Panc1 (cell line): ENCODE data around the gene TTC5. TPM values are rescaled to one million over a fixed set of nuclear protein-coding genes. Genes with fewer than 3 reads are reported as not detected.
A peak's percentile ranks its signal among the peaks of the same experiment; 100 is the strongest.

Experiments
- ATAC-seq: fragments of 200-7000 bp; cut with Tn5 transposase; 2 replicates; pipeline ENCODE4 v1.9.1; 2020; ENCODE audit warnings: mild to moderate bottlenecking, moderate library complexity
- BruUV-seq: library from RNA; stranded (reverse); fragments of 400-500 nt; replicated peaks from 2 replicates; lab custom pipeline; 2021; lab: Mats Ljungman, UMichigan
- CTCF ChIA-PET: fragments of 300-600 bp; sonication (Branson Sonifier 250); formaldehyde crosslinking; loops from one replicate; lab custom pipeline; 2022; ENCODE audit warnings: antibody characterized with exemption; lab: Charles Lee
- POLR2A ChIA-PET: fragments of 300-600 bp; sonication (Branson Sonifier 250); formaldehyde crosslinking; loops from one replicate; lab custom pipeline; 2022; ENCODE audit warnings: antibody characterized with exemption; lab: Charles Lee
- DNase-seq: peaks from one replicate; pipeline ENCODE4 v3.0.0-alpha.2; 2010; ENCODE audit warnings: low read depth, low spot score
- H3K27ac ChIP-seq: 2 replicates; pipeline ENCODE4 v1.5.1; 2011; ENCODE audit warnings: mild to moderate bottlenecking, low read length, inconsistent platforms
- H3K27me3 ChIP-seq: fragments of 200-500 bp; sonication (Bioruptor generic); 2 replicates; pipeline ENCODE4 v1.6.0; 2014; ENCODE audit warnings: low read length, inconsistent platforms; ENCODE audit not compliant: control insufficient read depth, insufficient read depth
- H3K36me3 ChIP-seq: fragments of 200-500 bp; sonication (Bioruptor generic); 2 replicates; pipeline ENCODE4 v1.5.1; 2014; ENCODE audit warnings: inconsistent platforms, mild to moderate bottlenecking, low read length, moderate library complexity; ENCODE audit not compliant: control insufficient read depth, insufficient read depth
- H3K4me1 ChIP-seq: 2 replicates; pipeline ENCODE4 v1.5.1; 2011; ENCODE audit warnings: inconsistent platforms, mild to moderate bottlenecking, low read length, moderate library complexity; ENCODE audit not compliant: control insufficient read depth, insufficient read depth
- H3K4me3 ChIP-seq, 2 experiments: 2 replicates each; pipeline ENCODE4 v1.5.1; 2011 to 2012; ENCODE audit warnings: low read depth in 2 of 2, low read length in 2 of 2, mild to moderate bottlenecking in 2 of 2, inconsistent platforms in 1 of 2, moderate library complexity in 1 of 2
- H3K9me3 ChIP-seq: fragments of 200-500 bp; sonication (Bioruptor generic); 2 replicates; pipeline ENCODE4 v1.5.1; 2014; ENCODE audit warnings: low read depth, mild to moderate bottlenecking, inconsistent platforms, low read length, moderate library complexity; ENCODE audit not compliant: control insufficient read depth, insufficient read depth
- POLR2AphosphoS5 ChIP-seq: IDR thresholded peaks from 2 replicates; pipeline ENCODE4 v1.6.1; 2012; ENCODE audit warnings: mild to moderate bottlenecking, low read depth, low read length, moderate library complexity
- SIN3A ChIP-seq: IDR thresholded peaks from 2 replicates; pipeline ENCODE4 v1.6.1; 2012; ENCODE audit warnings: low read depth, mild to moderate bottlenecking, low read length, moderate library complexity, borderline replicate concordance; ENCODE audit not compliant: insufficient read depth
- TCF7L2 ChIP-seq: IDR thresholded peaks from 2 replicates; pipeline ENCODE4 v1.6.1; 2011; ENCODE audit warnings: mild to moderate bottlenecking, low read depth, low read length, inconsistent platforms
- in situ Hi-C: cut with HindIII; loops from 2 replicates; pipeline ENCODE4 v1.10.0; 2016; ENCODE audit warnings: low sequenced_read_pairs, low pct_unique_long_range_greater_than_20kb
- intact Hi-C: fragments of 100-400 bp; cut with micrococcal nuclease; formaldehyde crosslinking; loops from one replicate; pipeline ENCODE4 v1.10.0; 2022; ENCODE audit not compliant: unreplicated experiment
- total RNA-seq: library from RNA; stranded (reverse); gene quantifications from one replicate; pipeline ENCODE4 v1.2.1, GENCODE V29; 2021; ENCODE audit not compliant: unreplicated experiment
- TF ChIP-seq, protein P1 (sequence below), 2 experiments: IDR thresholded peaks; 2 replicates each; pipeline ENCODE4 v1.6.1; 2011 to 2012; ENCODE audit warnings: low read depth in 2 of 2, control low read depth in 1 of 2, low read length in 1 of 2, mild to moderate bottlenecking in 1 of 2, moderate library complexity in 1 of 2; ENCODE audit not compliant: insufficient read depth in 1 of 2
- TF ChIP-seq, protein P2 (sequence below): fragments of 450-650 bp; IDR thresholded peaks from 2 replicates; pipeline ENCODE4 v1.5.1; 2017; ENCODE audit warnings: mild to moderate bottlenecking

The TTC5 gene
- total RNA-seq, 1 experiment from 2014 or later: 10.0 TPM

DNA sequence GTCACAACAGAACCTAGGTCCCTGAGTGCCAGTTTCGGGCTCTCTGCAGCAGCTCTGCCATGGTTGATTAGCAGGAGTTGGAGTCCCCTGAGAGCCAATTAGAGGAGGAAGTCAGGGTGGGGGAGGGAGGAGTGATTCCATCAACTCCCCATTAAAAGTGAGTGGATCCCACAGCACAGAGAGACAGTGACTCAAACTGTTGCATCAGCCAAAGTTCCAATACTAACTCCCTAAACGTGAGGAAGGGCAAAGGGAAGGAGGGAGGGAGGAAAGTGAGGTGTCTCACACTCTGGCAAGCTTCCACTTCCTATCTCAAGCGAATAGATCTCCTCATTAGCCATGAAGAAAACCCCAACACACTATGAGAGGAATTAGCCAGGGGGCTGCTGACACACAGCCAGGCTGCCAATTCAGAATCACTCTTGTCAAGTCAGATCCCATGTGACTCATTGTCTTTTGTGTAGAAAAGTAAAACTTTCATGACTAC is 43.1 kb downstream of the TTC5 start:
- in situ Hi-C loops: no loop called here
- intact Hi-C loops: no loop called here
- H3K27me3 ChIP-seq: no peaks in the 10 kb centered on the region
- no peaks in the 10 kb centered on the region for H3K36me3 ChIP-seq
- no peaks in the 10 kb centered on the region for H3K9me3 ChIP-seq
- H3K4me1 ChIP-seq: no peaks in the 10 kb centered on the region
- CTCF ChIA-PET: no interaction called here
- ATAC-seq: no peak
- H3K4me3 ChIP-seq: no peak overlapping the region
- no TSS peak for BruUV-seq
- no peak for DNase-seq
- no peak overlapping the region for H3K27ac ChIP-seq
- TF ChIP-seq, protein P1, sequence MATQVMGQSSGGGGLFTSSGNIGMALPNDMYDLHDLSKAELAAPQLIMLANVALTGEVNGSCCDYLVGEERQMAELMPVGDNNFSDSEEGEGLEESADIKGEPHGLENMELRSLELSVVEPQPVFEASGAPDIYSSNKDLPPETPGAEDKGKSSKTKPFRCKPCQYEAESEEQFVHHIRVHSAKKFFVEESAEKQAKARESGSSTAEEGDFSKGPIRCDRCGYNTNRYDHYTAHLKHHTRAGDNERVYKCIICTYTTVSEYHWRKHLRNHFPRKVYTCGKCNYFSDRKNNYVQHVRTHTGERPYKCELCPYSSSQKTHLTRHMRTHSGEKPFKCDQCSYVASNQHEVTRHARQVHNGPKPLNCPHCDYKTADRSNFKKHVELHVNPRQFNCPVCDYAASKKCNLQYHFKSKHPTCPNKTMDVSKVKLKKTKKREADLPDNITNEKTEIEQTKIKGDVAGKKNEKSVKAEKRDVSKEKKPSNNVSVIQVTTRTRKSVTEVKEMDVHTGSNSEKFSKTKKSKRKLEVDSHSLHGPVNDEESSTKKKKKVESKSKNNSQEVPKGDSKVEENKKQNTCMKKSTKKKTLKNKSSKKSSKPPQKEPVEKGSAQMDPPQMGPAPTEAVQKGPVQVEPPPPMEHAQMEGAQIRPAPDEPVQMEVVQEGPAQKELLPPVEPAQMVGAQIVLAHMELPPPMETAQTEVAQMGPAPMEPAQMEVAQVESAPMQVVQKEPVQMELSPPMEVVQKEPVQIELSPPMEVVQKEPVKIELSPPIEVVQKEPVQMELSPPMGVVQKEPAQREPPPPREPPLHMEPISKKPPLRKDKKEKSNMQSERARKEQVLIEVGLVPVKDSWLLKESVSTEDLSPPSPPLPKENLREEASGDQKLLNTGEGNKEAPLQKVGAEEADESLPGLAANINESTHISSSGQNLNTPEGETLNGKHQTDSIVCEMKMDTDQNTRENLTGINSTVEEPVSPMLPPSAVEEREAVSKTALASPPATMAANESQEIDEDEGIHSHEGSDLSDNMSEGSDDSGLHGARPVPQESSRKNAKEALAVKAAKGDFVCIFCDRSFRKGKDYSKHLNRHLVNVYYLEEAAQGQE (IDR thresholded peaks at IDR 0.05; ENCODE audit: insufficient read depth in 1 of 2, low read depth in 2 of 2, low read length in 1 of 2): no peak
- TF ChIP-seq, protein P2, sequence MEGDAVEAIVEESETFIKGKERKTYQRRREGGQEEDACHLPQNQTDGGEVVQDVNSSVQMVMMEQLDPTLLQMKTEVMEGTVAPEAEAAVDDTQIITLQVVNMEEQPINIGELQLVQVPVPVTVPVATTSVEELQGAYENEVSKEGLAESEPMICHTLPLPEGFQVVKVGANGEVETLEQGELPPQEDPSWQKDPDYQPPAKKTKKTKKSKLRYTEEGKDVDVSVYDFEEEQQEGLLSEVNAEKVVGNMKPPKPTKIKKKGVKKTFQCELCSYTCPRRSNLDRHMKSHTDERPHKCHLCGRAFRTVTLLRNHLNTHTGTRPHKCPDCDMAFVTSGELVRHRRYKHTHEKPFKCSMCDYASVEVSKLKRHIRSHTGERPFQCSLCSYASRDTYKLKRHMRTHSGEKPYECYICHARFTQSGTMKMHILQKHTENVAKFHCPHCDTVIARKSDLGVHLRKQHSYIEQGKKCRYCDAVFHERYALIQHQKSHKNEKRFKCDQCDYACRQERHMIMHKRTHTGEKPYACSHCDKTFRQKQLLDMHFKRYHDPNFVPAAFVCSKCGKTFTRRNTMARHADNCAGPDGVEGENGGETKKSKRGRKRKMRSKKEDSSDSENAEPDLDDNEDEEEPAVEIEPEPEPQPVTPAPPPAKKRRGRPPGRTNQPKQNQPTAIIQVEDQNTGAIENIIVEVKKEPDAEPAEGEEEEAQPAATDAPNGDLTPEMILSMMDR: no peak
- TF ChIP-seq TCF7L2 (no peak), POLR2AphosphoS5 (no peak), SIN3A (no peak)
- POLR2A ChIA-PET: no interaction called here

DNA sequence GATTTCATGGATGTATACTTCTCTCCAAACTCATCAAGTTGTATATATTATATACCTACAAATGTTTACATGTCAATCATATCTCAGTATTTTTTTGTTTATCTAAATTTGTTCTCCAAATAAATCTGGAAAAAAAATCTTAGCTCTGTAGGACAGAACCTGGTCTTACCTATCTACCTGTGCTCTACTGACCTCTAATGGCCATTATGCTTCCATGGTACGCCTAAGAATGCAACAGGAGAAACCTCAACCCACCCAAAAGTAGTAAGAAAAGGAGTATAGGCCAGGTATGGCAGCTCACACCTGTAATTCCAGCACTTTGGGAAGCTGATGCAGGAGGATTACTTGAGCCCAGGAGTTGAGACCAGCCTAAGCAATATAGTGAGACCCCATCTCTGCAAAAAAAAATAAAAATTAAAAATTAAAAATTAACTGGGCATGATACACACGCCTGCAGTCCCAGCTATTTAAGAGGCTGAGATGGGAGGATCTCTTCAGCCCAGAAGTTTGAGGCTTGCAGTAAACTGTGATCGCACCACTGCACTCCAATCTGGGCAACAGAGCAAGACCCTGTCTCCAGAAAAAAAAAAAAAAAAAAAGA is 58.0 kb downstream of the TTC5 start:
- intact Hi-C loops (no loop called here), in situ Hi-C loops (no loop called here)
- Histone ChIP-seq H3K9me3 (no peaks in the 10 kb centered on the region), H3K36me3 (no peaks in the 10 kb centered on the region), H3K4me1 (no peaks in the 10 kb centered on the region), H3K27ac (no peak overlapping the region), H3K4me3 (no peak overlapping the region), H3K27me3 (no peaks in the 10 kb centered on the region)
- ATAC-seq: peak; percentile 78
- ChIA-PET POLR2A (interaction anchor here (0.5 kb wide), 1 partner anchor 160 kb away, joined by 7 read pairs; no protein-coding TSS in a partner anchor), CTCF (interaction anchor here (0.7 kb wide), 1 partner anchor 64 kb away, joined by 9 read pairs; no protein-coding TSS in a partner anchor)
- DNase-seq: no peak
- TF ChIP-seq, protein P2: peak; percentile 62
- TF ChIP-seq TCF7L2 (no peak), SIN3A (no peak)
- no TSS peak for BruUV-seq

Other genes with a start within 250 kb of the TTC5 start
- not detected for gene OR4L1, start 245.9 kb downstream of the TTC5 start, total RNA-seq
- gene OR4K17, start 195.2 kb downstream of the TTC5 start, total RNA-seq: not detected
- gene OR4N5, start 167.1 kb downstream of the TTC5 start, total RNA-seq: not detected
- gene OR11G2, start 115.1 kb downstream of the TTC5 start, total RNA-seq: not detected
- not detected for gene OR11H6, start 82.2 kb downstream of the TTC5 start, total RNA-seq
- not detected for gene OR11H7, start 77.0 kb downstream of the TTC5 start, total RNA-seq
- not detected for gene OR11H4, start 66.7 kb downstream of the TTC5 start, total RNA-seq
- gene CCNB1IP1, start 27.3 kb upstream of the TTC5 start, total RNA-seq: 20.3 TPM
- 26.6 TPM for gene PARP2, start 37.7 kb upstream of the TTC5 start, total RNA-seq
- 17.1 TPM for gene TEP1, start 107.5 kb upstream of the TTC5 start, total RNA-seq
- gene KLHL33, start 130.2 kb upstream of the TTC5 start, total RNA-seq: not detected
- 26.6 TPM for gene OSGEP, start 148.9 kb upstream of the TTC5 start, total RNA-seq
- 163 TPM for gene APEX1, start 149.3 kb upstream of the TTC5 start, total RNA-seq
- 34.8 TPM for gene PIP4P1, start 155.5 kb upstream of the TTC5 start, total RNA-seq
- gene PNP, start 163.5 kb upstream of the TTC5 start, total RNA-seq: 35.1 TPM
- gene RNASE10, start 199.6 kb upstream of the TTC5 start, total RNA-seq: 0.64 TPM